ENCODE data around the gene TNFRSF25.

Gene TNFRSF25

GRCh38 chr1:6427441-6428390 lies 38.3 kb downstream of the TNFRSF25 start:
- no peak for DNase-seq

DNA sequence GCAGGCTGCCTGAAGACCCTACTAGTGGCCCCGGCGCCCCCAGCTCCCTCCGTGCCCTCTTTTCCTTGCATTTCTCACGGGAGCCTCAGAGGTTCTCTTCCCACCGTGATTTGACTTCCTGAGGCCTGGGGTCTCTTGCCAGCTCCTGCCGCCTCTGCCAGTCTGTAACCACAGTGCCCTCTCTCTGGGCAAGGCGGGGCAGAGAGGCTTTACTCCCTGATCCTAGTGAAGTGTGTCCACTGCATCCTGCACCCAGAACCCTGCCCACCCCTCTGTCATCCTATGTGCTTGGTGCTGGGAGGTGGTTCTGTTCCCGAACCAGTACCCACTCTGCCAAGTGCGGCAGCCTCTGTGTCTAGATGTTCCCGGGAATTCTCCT lies 39.0 kb downstream of the TNFRSF25 start:
- no peak for DNase-seq

- no peak for DNase-seq
Observed at GRCh38 chr1:6426277-6426971, 39.5 kb downstream of the TNFRSF25 start.

DNA sequence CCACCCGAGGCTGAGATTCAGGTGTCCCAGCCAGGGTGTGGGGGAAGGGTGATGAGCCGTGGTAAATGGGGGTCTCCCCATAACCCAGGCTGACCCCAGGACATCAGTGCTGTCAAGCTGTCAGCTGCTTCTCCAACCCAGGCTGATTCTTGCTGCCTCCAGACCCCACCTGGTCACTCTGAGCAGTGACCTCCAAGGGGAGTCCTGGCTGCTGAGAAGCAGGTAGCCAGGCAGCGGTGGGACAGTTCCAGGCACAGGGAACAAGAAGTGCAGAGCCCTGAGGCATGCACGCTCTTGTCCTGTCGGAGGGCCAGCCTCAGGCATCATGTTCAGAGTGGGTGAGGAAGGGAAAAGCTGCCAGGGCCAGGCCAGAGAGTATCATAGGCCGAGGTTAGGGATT lies 40.3 kb downstream of the TNFRSF25 start:
- DNase-seq: no peak

DNA sequence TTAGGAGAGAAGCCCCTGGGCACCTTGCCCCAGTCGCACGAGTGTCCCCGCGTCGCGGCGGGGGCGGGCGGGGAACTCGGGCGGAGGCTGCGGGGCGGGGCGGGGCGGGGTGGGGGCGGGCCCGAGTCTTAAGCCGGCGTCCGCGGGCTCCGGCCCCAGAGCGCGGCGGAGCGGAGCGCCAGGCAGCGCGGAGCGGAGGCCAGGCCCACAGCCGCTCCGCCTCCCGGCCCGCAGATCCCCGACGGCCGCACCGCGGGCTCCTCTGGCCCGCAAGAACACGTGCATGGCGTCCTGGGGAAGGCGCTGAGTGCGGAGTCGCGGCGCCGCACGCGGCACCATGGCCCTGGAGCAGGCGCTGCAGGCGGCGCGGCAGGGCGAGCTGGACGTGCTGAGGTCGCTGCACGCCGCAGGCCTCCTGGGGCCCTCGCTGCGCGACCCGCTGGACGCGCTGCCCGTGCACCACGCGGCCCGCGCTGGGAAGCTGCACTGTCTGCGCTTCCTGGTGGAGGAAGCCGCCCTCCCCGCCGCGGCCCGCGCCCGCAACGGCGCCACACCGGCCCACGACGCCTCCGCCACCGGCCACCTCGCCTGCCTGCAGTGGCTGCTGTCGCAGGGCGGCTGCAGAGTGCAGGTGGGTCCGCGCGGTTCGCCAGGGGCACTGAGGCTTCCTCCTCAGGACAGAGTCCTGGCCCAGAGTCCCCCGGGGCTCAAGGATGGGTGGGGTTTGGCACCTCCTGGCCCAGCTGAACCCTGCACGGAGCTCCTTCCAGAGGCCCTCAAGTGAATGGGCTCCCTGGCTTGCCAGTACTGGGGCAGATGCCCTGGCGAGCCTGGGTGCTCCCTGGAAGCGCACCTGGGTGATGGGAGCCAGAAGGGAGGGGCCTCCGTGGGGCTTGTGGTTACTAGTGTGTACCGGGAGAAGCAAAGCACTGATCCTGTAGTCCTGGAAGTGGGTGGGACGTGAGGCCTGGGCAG lies 41.1 kb downstream of the TNFRSF25 start, which contains the start of gene ESPN:
Gene ESPN, plus strand, starts transcription at position 158 of the 975 bp plus-strand sequence. Its CDS starts 180 bp downstream, at position 338.
- DNase-seq: no peak

- no peak for DNase-seq
Observed at GRCh38 chr1:6424000-6424565, 41.9 kb downstream of the TNFRSF25 start.

DNA sequence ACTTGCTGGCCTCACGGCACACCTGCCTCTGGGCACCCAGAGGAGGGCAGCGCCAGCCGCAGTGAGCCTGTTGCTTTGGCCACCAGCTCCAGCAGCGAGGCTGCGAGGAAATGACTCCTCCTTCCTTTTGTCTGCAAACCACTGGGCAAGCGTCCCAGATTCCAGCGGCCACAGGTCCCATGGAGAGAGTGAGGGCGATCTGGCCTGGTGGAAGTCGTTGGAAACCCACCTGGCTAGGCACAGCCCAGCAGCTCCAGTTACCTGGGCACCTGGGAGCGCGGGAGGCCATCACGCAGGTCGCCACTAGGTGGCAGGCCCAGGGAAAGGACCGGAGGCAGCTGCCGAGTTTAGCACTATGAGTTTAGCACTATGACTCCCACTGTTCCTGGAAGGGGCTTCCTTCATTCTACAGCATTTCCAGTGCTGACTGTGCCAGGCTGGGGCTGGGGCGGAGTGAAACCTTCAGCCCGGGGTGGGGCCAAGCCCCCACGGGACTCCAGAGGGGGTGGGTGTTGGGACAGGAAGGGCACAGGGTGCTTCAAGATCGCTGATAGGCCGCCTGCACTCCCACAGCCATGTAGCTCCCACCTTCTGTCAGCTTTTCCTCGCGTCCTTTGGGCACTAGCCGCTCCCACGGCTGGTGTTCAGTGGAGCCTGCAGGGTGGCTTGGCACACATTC lies 42.5 kb downstream of the TNFRSF25 start:
- DNase-seq: peak; percentile 77

GRCh38 chr1:6421266-6421665 lies 44.7 kb downstream of the TNFRSF25 start:
- DNase-seq: no peak

GRCh38 chr1:6420454-6421042 lies 45.4 kb downstream of the TNFRSF25 start:
- DNase-seq: no peak

DNA sequence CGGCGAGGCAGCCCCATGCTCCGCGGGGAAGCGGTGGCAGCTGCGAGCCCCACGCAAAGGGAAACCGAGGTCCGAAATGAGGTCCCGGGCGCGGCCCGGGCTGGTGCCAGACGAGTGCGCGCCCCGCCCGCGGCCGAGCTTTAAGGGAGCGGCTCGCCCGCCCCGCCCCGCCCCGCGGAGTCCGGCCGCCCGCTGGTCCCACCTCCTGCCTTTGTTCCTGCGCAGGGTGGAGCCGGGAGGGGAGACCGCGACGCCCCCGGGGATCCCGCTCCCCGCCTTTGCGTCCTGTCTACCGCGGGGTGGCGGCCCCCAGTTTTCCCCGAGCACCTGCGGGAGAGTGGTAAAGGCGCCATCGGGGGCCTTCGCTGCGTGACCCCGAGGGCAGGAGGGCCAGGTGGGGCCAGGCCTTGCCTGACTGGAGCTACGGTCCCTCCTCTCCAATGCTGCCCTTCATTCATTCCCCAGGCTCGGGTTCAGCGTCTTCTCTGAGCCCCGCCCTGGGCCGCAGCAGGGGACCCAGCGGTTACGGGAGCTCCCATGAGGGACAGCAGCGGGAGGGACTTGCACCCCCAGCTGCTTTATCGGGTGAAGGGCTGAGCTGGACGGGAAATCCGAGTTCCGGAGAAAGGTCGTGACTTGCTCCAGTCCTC lies 46.0 kb downstream of the TNFRSF25 start, which contains the start of gene HES2:
Gene HES2, minus strand, starts transcription at position 116 of the 650 bp plus-strand sequence. Its CDS starts 99 bp downstream, at position 17.
- no peak for DNase-seq

GRCh38 chr1:6419397-6419803 lies 46.6 kb downstream of the TNFRSF25 start:
- DNase-seq: no peak

GRCh38 chr1:6418668-6419396 lies 47.1 kb downstream of the TNFRSF25 start:
- no peak for DNase-seq

GRCh38 chr1:6417961-6418667 lies 47.9 kb downstream of the TNFRSF25 start:
- DNase-seq: no peak

DNA sequence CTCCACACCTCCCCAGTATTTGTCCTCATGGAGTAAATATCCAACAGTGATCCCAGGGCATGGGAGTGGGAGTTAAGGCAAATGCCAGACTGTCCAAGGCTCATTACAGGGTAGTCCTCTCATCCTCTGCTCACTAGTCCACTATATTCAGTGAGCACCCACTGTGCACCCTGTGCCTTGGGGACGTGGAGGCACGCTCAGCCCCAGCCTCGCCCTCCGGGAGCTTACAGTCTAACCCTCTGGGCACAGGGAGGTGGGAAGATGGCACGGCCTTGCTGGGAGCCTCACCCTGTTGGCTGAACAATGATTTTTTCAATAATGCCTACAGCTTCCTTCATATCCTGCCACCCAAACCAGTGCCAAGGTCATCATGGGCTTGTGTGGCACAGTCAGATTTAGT lies 49.1 kb downstream of the TNFRSF25 start:
- DNase-seq: no peak

DNA sequence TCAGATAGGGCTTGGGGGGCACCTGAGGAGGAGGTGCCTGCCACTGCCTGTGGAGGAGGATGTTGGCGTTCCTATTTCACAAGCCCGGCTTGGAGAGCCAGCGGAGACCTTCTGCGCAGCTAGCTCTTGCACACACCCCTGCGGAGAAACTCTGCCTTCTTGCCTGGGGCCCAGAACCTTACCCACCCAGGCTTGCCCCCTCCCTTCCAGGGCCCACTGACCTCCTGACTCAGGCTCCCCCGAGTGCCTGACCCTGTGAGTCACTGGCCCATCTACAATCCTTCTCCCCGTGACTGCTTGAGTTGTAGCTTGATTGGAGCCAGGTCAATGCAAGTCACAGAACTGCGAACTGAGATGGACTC lies 49.7 kb downstream of the TNFRSF25 start:
- DNase-seq: no peak

DNA sequence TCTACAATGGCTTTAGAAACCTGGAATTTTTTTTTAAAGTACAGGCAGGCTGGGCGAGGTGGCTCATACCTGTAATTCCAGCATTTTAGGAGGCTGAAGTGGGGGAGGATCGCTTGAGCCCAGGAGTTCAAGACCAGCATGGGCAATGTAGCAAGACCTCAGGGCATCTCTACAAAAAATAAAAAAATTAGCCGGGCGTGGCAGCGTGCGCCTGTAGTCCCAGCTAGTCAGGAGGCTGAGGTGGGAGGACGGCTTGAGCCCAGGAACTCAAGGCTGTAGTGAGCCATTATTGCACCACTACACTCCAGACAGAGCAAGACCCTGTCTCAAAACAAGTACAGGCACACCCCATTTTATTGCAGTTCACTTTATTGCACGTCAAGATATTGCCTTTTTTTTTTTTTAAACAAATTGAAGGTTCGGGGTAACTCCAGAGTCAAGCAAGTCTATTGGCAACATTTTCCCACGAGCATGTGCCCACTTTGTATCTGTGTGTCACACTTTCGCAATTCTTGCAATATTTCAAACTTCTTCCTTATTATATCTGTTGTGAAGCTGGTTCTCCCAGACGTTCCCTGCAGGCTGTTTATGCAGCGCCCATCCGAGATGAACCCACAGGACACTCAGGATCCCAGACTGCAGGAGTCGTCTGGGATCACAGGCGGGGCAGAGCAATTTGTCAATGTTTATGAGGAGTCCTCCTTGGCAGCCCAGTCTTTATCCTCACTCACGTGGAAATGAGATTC lies 50.9 kb downstream of the TNFRSF25 start:
- no peak for DNase-seq

DNA sequence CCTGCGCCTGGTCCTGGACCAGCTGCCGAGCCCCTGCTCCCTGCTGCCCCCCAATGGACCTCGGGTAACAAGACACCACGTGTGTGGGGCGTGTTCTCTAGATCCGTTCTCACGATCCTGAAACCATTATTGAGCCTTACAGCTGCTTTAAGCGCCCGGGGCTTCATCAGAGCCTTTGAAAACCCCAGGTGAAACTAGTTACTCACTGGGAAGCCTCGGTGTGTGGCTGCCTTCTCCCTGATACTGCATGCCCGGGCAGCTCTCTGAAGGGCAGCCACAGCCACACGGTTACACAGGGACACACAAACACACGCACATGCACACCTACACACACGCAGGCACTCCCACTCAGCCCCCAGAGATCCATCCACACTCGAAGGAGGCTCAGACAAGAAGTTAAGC lies 51.5 kb downstream of the TNFRSF25 start:
- DNase-seq: no peak

GRCh38 chr1:6412896-6413295 lies 53.1 kb downstream of the TNFRSF25 start:
- no peak for DNase-seq
